ENCODE results near the gene GRIK4.

DNA sequence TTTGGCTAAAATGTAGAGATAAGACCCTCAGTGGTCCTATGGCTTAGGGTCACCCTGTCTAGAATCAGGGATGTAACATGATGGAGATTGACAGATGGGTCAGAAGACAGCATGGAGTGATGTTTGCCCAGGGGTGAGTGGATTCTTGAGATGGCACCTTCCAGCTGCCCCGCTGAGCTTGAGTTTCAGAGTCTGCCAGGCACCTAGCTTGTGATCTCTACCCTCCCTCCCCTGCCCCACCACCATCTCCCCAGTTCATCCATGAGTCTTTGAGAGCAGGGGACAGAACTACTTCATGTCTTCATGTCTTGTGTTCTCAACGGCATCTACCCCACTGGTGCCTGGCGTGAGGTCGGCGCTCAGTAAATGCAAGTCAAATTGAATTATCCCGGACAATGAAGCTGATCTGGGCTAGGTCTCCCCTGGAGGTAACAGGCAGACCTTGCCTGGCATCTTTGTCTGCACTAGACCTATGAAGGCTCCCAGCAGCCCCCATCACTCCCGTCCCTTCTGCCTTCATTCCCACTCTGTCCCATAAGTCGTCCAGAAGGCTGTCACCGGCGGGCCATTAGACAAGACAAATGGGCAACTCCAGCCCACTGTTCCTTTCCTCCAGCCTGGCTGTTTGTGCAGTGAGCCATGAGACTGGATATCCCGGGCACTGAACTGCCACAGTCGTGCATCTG, 273.2 kb downstream of the GRIK4 start:
- no peak for TF ChIP-seq POLR2A (IDR thresholded peaks at IDR 0.05)
- TF ChIP-seq, protein P1, sequence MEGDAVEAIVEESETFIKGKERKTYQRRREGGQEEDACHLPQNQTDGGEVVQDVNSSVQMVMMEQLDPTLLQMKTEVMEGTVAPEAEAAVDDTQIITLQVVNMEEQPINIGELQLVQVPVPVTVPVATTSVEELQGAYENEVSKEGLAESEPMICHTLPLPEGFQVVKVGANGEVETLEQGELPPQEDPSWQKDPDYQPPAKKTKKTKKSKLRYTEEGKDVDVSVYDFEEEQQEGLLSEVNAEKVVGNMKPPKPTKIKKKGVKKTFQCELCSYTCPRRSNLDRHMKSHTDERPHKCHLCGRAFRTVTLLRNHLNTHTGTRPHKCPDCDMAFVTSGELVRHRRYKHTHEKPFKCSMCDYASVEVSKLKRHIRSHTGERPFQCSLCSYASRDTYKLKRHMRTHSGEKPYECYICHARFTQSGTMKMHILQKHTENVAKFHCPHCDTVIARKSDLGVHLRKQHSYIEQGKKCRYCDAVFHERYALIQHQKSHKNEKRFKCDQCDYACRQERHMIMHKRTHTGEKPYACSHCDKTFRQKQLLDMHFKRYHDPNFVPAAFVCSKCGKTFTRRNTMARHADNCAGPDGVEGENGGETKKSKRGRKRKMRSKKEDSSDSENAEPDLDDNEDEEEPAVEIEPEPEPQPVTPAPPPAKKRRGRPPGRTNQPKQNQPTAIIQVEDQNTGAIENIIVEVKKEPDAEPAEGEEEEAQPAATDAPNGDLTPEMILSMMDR (IDR thresholded peaks at IDR 0.05): no peak
